NCI-H446 (cell line): ENCODE results near the gene SMIM33.
"Not testable (repeated sequence)": the region's sequence is repeated elsewhere in the genome, so short reads cannot be mapped to it uniquely, and the experiment has no call there.

Experiments used
- DNase-seq, 2 experiments: peaks; one replicate each; lab custom pipeline; 2025; lab: John Stamatoyannopoulos, UW

SMIM33 gene

GRCh38 chr5:139457241-139457640 lies 13.6 kb upstream of the SMIM33 start:
- DNase-seq: no peak

- DNase-seq: no peak
Measured at GRCh38 chr5:139457653-139458306, 13.0 kb upstream of the SMIM33 start.

- DNase-seq: no peak
Measured at GRCh38 chr5:139458580-139459407, 12.0 kb upstream of the SMIM33 start.

- DNase-seq: no peak
Measured at GRCh38 chr5:139459451-139459934, 11.3 kb upstream of the SMIM33 start.

GRCh38 chr5:139460455-139460854 lies 10.3 kb upstream of the SMIM33 start:
- no peak for DNase-seq

GRCh38 chr5:139461176-139461575 lies 9.6 kb upstream of the SMIM33 start:
- DNase-seq: no peak

- no peak for DNase-seq
Measured at GRCh38 chr5:139461698-139462097, 9.1 kb upstream of the SMIM33 start.

GRCh38 chr5:139462586-139463276 lies 8.1 kb upstream of the SMIM33 start, which contains the start of gene ECSCR:
Gene ECSCR (minus strand): TSS chr5:139462743. CDS start chr5:139462670, 73 bp downstream.
- no peak for DNase-seq

- no peak for DNase-seq
Measured at GRCh38 chr5:139468421-139468931, 2.3 kb upstream of the SMIM33 start.

GRCh38 chr5:139472386-139473030 lies 1.7 kb downstream of the SMIM33 start:
- DNase-seq: no peak

GRCh38 chr5:139473105-139473504 lies 2.3 kb downstream of the SMIM33 start:
- DNase-seq: no peak

GRCh38 chr5:139473565-139473964 lies 2.8 kb downstream of the SMIM33 start:
- no peak for DNase-seq

- no peak for DNase-seq
Measured at GRCh38 chr5:139474890-139475791, 4.3 kb downstream of the SMIM33 start.

GRCh38 chr5:139475865-139476617 lies 5.2 kb downstream of the SMIM33 start:
- DNase-seq: no peak

- DNase-seq: not testable (repeated sequence)
Measured at GRCh38 chr5:139478657-139479423, 8.0 kb downstream of the SMIM33 start.

GRCh38 chr5:139479729-139480128 lies 8.9 kb downstream of the SMIM33 start:
- not testable (repeated sequence) for DNase-seq

- DNase-seq: no peak
Measured at GRCh38 chr5:139481122-139481533, 10.3 kb downstream of the SMIM33 start.

GRCh38 chr5:139481580-139482049 lies 10.8 kb downstream of the SMIM33 start:
- no peak for DNase-seq
